Breast epithelium (tissue), 3 donors: ENCODE results near the gene PYCR2.

Source experiments
- POLR2A ChIP-seq: fragments of 450-650 bp; IDR thresholded peaks from one replicate; pipeline ENCODE4 v1.6.1; 2016; ENCODE audit warnings: antibody characterized with exemption, mild to moderate bottlenecking, moderate library complexity
- POLR2AphosphoS5 ChIP-seq, 3 donors: sonication (generic); formaldehyde crosslinking; IDR thresholded peaks; one replicate each; pipeline ENCODE4 v1.6.1; 2017; ENCODE audit warnings: antibody characterized with exemption in 3 of 3
- TF ChIP-seq, protein P1 (sequence below), 3 donors: fragments of 450-650 bp; IDR thresholded peaks; one replicate each; pipeline ENCODE4 v1.5.1; 2016 to 2017; ENCODE audit warnings: antibody characterized with exemption in 3 of 3, mild to moderate bottlenecking in 3 of 3, moderate library complexity in 3 of 3

DNA sequence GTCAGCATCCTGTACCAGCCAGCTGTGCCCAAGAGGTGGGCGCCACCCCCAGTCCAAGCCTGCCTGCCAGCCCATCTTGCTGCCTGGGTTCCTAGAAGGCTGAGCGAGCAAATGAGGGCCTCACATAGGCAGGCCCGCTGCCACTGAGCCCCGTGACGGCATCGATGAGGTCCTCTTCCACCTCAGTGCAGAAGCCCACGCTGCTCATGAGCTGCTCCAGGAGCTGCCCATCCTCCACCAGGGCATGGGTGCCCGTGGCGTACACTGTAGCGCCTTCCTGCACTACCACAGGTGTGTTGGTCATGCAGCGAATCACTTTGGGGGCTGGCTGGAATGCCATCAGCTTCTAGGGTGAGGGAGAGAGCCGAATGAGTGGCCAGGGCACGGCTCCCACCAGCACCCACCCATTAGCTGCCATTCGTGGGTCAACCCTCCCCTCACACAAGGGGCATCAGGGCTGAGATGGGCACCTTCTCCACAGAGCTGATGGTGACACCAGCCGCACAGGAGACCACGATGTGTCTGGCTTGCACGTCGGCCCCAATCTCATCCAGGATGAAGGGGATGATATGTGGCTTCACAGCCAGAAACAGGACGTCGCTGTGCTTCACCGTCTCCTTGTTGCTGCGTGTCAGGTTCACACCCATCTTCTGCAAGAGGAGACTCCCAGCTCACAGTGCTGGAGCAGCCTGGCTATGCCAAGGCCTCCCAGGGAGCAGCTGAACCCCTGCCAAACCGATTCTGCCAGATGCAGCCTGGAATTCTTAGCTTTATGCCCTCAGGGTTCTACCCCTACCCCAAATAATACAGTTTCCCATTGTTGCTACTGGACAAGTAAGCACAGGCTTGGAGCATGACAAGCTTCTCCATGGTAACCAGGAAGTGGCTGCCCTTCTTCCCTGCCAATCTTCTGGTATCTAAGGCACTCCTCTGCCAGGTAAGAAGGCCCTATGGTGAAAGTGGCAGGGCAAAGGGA, 2.0 kb downstream of the PYCR2 start:
- TF ChIP-seq, protein P1, sequence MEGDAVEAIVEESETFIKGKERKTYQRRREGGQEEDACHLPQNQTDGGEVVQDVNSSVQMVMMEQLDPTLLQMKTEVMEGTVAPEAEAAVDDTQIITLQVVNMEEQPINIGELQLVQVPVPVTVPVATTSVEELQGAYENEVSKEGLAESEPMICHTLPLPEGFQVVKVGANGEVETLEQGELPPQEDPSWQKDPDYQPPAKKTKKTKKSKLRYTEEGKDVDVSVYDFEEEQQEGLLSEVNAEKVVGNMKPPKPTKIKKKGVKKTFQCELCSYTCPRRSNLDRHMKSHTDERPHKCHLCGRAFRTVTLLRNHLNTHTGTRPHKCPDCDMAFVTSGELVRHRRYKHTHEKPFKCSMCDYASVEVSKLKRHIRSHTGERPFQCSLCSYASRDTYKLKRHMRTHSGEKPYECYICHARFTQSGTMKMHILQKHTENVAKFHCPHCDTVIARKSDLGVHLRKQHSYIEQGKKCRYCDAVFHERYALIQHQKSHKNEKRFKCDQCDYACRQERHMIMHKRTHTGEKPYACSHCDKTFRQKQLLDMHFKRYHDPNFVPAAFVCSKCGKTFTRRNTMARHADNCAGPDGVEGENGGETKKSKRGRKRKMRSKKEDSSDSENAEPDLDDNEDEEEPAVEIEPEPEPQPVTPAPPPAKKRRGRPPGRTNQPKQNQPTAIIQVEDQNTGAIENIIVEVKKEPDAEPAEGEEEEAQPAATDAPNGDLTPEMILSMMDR (IDR thresholded peaks at IDR 0.05): no peak
- peak in 2 of 3 donors; percentile 15 to 20 for TF ChIP-seq POLR2AphosphoS5 (IDR thresholded peaks at IDR 0.05)
- TF ChIP-seq POLR2A: no peak
